K562 (cell line): ENCODE results near the gene CORT. TPM values are rescaled to one million over a fixed set of nuclear protein-coding genes. Genes with fewer than 3 reads are reported as not detected.
A peak's percentile ranks its signal among the peaks of the same experiment; 100 is the strongest.

ENCODE experiments used
- CSDE1 ChIP-seq, 2 experiments: fragments of 450-650 bp; IDR thresholded peaks; 2 replicates each; pipeline ENCODE4 v1.6.1; 2016; ENCODE audit warnings: mild to moderate bottlenecking in 1 of 2
- HNRNPK ChIP-seq: fragments of 200-400 bp; formaldehyde crosslinking; IDR thresholded peaks from one replicate; pipeline ENCODE4 v1.6.1; 2018; ENCODE audit warnings: mild to moderate bottlenecking, low read depth, low read length; ENCODE audit not compliant: poor library complexity, severe bottlenecking
- NUFIP1 ChIP-seq: fragments of 450-650 bp; IDR thresholded peaks from 2 replicates; pipeline ENCODE4 v1.6.1; 2018; ENCODE audit not compliant: partially characterized antibody
- RAD51 ChIP-seq: fragments of 450-650 bp; IDR thresholded peaks from 2 replicates; pipeline ENCODE4 v1.7.1; 2016; ENCODE audit warnings: low read depth, mild to moderate bottlenecking, borderline replicate concordance
- SMARCE1 ChIP-seq: fragments of 450-650 bp; IDR thresholded peaks from 2 replicates; pipeline ENCODE4 v1.7.1; 2016; ENCODE audit warnings: mild to moderate bottlenecking
- THRAP3 ChIP-seq: fragments of 450-650 bp; IDR thresholded peaks from 2 replicates; pipeline ENCODE4 v1.6.1; 2016; ENCODE audit warnings: mild to moderate bottlenecking, inconsistent platforms, borderline replicate concordance
- TRIM24 ChIP-seq, 2 experiments: fragments of 450-650 bp; IDR thresholded peaks; 2 replicates each; pipeline ENCODE4 v1.6.1; 2016
- TRIM28 ChIP-seq: fragments of 450-650 bp; IDR thresholded peaks from 2 replicates; pipeline ENCODE4 v1.6.1; 2017
- polyA plus RNA-seq, 8 experiments: library from polyadenylated mRNA; depleted of rRNA in 4 of 8; stranded (reverse) in 5 of 8; unstranded in 3 of 8; fragments of >200 nt; fragmentation: Nextera tagmentation in 2 of 8; fragmentation: Illumina TruSeq in 1 of 8; extraction: Ambion mirVana in 2 of 8; extraction: Trizol in 1 of 8; gene quantifications; 2 replicates each; pipeline versions ENCODE4 v1.2.1 to v1.2.3, GENCODE V29; 2011 to 2014; ENCODE audit warnings: inconsistent platforms in 1 of 8, missing spikeins in 1 of 8
- total RNA-seq, 7 experiments: library from RNA; depleted of rRNA in 6 of 7; stranded (reverse); fragments of >200 nt in 6 of 7; fragmentation: Illumina TruSeq in 2 of 7; extraction: Trizol in 2 of 7; gene quantifications; 2 replicates each; pipeline versions ENCODE4 v1.2.1 to v1.2.3, GENCODE V29; 2011 to 2021; ENCODE audit warnings: low replicate concordance in 1 of 7
- TF ChIP-seq, protein P1 (sequence below), 2 experiments: fragments of 250-450 bp in 1 of 2; fragments of 450-650 bp in 1 of 2; sonication (Bioruptor Pico) in 1 of 2; IDR thresholded peaks; 2 replicates each; pipeline versions ENCODE4 v1.6.1 to v1.8.0; 2016 to 2021; ENCODE audit warnings: mild to moderate bottlenecking in 2 of 2, moderate library complexity in 2 of 2, missing compliant biosample characterization in 1 of 2, missing genetic modification characterization in 1 of 2
- TF ChIP-seq, protein P2 (sequence below), 2 experiments: fragments of 450-650 bp in 1 of 2; IDR thresholded peaks; 2 replicates each; pipeline ENCODE4 v1.6.1; 2011 to 2017; ENCODE audit warnings: low read depth in 2 of 2, antibody characterized with exemption in 1 of 2, borderline replicate concordance in 1 of 2, low read length in 1 of 2, mild to moderate bottlenecking in 1 of 2, mixed read lengths in 1 of 2; ENCODE audit not compliant: control insufficient read depth in 1 of 2
- TF ChIP-seq, protein P3 (sequence below): sonication (generic); formaldehyde crosslinking; IDR thresholded peaks from 2 replicates; pipeline ENCODE4 v1.8.0; 2023; ENCODE audit warnings: mild to moderate bottlenecking, missing genetic modification reagents
- TF ChIP-seq, protein P4 (sequence below), 2 experiments: fragments of 200-800 bp in 1 of 2; sonication (Bioruptor generic) in 1 of 2; sonication (generic) in 1 of 2; formaldehyde crosslinking in 1 of 2; IDR thresholded peaks in 1 of 2; conservative IDR thresholded peaks in 1 of 2; 2 replicates each; pipeline versions ENCODE4 v1.5.0 to v1.6.1; 2016 to 2020; ENCODE audit warnings: missing compliant biosample characterization in 1 of 2, missing genetic modification characterization in 1 of 2, missing genetic modification reagents in 1 of 2
- TF ChIP-seq, protein P5 (sequence below): fragments of 250-450 bp; sonication (Bioruptor Pico); IDR thresholded peaks from 2 replicates; pipeline ENCODE4 v1.4.0; 2020; ENCODE audit warnings: mild to moderate bottlenecking, moderate library complexity, borderline replicate concordance

The CORT gene
- total and polyA plus RNA-seq, 9 of the 15 experiments (the other 6 are each of a cell fraction or from before 2014, with no cell fraction given), result 0.08 to 0.54 (median 0.13) TPM; not detected in 5

DNA sequence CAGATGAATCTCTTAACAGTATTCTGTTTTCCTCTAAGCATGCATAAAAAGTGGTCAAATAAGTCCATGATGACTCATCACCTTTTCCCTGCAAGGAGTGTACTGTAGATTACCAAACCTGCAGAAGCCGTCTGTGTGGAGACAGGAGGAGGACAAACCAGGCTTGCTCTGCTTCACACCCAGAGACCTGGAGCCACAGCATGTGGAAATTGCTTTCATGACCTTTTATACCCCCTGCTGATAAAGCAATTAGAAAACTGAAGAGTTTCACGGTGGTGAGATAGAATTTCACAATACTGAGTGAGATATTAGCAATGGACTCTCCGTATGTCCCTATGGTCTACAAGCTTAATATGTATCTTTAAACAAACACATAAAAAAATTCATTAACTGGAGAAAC is 9.4 kb downstream of the CORT start (continued):
- TF ChIP-seq, protein P1, sequence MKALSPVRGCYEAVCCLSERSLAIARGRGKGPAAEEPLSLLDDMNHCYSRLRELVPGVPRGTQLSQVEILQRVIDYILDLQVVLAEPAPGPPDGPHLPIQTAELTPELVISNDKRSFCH (CRISPR knock-in tag; IDR thresholded peaks at IDR 0.05), result no peak
- TF ChIP-seq, protein P1 (tag; IDR thresholded peaks at IDR 0.05), result peak; percentile 76
- TF ChIP-seq SMARCE1 (peak; percentile 78), NUFIP1 (no peak), RAD51 (no peak), THRAP3 (no peak), CSDE1 (IDR thresholded peaks at IDR 0.05) (no peak), TRIM28 (peak; percentile 25; the same call in 1 of the 2 replicates), TRIM24 (IDR thresholded peaks at IDR 0.05) (peak; percentile 52 to 61; a peak in 2 of 4 replicates), HNRNPK (no peak)
- TF ChIP-seq, protein P2, sequence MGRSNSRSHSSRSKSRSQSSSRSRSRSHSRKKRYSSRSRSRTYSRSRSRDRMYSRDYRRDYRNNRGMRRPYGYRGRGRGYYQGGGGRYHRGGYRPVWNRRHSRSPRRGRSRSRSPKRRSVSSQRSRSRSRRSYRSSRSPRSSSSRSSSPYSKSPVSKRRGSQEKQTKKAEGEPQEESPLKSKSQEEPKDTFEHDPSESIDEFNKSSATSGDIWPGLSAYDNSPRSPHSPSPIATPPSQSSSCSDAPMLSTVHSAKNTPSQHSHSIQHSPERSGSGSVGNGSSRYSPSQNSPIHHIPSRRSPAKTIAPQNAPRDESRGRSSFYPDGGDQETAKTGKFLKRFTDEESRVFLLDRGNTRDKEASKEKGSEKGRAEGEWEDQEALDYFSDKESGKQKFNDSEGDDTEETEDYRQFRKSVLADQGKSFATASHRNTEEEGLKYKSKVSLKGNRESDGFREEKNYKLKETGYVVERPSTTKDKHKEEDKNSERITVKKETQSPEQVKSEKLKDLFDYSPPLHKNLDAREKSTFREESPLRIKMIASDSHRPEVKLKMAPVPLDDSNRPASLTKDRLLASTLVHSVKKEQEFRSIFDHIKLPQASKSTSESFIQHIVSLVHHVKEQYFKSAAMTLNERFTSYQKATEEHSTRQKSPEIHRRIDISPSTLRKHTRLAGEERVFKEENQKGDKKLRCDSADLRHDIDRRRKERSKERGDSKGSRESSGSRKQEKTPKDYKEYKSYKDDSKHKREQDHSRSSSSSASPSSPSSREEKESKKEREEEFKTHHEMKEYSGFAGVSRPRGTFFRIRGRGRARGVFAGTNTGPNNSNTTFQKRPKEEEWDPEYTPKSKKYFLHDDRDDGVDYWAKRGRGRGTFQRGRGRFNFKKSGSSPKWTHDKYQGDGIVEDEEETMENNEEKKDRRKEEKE (IDR thresholded peaks at IDR 0.05; ENCODE audit: borderline replicate concordance in 1 of 2, control insufficient read depth in 1 of 2, low read depth in 2 of 2, low read length in 1 of 2), result peak in 1 of 2 experiments; percentile 66; a peak in 1 of 4 replicates
- TF ChIP-seq, protein P3, sequence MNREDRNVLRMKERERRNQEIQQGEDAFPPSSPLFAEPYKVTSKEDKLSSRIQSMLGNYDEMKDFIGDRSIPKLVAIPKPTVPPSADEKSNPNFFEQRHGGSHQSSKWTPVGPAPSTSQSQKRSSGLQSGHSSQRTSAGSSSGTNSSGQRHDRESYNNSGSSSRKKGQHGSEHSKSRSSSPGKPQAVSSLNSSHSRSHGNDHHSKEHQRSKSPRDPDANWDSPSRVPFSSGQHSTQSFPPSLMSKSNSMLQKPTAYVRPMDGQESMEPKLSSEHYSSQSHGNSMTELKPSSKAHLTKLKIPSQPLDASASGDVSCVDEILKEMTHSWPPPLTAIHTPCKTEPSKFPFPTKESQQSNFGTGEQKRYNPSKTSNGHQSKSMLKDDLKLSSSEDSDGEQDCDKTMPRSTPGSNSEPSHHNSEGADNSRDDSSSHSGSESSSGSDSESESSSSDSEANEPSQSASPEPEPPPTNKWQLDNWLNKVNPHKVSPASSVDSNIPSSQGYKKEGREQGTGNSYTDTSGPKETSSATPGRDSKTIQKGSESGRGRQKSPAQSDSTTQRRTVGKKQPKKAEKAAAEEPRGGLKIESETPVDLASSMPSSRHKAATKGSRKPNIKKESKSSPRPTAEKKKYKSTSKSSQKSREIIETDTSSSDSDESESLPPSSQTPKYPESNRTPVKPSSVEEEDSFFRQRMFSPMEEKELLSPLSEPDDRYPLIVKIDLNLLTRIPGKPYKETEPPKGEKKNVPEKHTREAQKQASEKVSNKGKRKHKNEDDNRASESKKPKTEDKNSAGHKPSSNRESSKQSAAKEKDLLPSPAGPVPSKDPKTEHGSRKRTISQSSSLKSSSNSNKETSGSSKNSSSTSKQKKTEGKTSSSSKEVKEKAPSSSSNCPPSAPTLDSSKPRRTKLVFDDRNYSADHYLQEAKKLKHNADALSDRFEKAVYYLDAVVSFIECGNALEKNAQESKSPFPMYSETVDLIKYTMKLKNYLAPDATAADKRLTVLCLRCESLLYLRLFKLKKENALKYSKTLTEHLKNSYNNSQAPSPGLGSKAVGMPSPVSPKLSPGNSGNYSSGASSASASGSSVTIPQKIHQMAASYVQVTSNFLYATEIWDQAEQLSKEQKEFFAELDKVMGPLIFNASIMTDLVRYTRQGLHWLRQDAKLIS (CRISPR knock-in tag), result no peak
- TF ChIP-seq, protein P4, sequence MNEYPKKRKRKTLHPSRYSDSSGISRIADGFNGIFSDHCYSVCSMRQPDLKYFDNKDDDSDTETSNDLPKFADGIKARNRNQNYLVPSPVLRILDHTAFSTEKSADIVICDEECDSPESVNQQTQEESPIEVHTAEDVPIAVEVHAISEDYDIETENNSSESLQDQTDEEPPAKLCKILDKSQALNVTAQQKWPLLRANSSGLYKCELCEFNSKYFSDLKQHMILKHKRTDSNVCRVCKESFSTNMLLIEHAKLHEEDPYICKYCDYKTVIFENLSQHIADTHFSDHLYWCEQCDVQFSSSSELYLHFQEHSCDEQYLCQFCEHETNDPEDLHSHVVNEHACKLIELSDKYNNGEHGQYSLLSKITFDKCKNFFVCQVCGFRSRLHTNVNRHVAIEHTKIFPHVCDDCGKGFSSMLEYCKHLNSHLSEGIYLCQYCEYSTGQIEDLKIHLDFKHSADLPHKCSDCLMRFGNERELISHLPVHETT (CRISPR knock-in tag; conservative IDR thresholded peaks at IDR 0.05 in 1 of 2, IDR thresholded peaks at IDR 0.05 in 1 of 2), result no peak
- TF ChIP-seq, protein P5, sequence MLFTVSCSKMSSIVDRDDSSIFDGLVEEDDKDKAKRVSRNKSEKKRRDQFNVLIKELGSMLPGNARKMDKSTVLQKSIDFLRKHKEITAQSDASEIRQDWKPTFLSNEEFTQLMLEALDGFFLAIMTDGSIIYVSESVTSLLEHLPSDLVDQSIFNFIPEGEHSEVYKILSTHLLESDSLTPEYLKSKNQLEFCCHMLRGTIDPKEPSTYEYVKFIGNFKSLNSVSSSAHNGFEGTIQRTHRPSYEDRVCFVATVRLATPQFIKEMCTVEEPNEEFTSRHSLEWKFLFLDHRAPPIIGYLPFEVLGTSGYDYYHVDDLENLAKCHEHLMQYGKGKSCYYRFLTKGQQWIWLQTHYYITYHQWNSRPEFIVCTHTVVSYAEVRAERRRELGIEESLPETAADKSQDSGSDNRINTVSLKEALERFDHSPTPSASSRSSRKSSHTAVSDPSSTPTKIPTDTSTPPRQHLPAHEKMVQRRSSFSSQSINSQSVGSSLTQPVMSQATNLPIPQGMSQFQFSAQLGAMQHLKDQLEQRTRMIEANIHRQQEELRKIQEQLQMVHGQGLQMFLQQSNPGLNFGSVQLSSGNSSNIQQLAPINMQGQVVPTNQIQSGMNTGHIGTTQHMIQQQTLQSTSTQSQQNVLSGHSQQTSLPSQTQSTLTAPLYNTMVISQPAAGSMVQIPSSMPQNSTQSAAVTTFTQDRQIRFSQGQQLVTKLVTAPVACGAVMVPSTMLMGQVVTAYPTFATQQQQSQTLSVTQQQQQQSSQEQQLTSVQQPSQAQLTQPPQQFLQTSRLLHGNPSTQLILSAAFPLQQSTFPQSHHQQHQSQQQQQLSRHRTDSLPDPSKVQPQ (CRISPR knock-in tag), result no peak
